ENCODE data around the gene NXN.
"Not testable (repeated sequence)": the region's sequence is repeated elsewhere in the genome, so short reads cannot be mapped to it uniquely, and the experiment has no call there.

The NXN gene

GRCh38 chr17:774313-774584 lies 205.3 kb downstream of the NXN start:
- no peak overlapping the region for H3K4me3 ChIP-seq (ENCODE audit: low read depth, low read length)
- TF ChIP-seq CTCF (IDR thresholded peaks at IDR 0.05; ENCODE audit: low read depth, low read length) = no peak

GRCh38 chr17:773467-774312 lies 205.9 kb downstream of the NXN start:
- no peak overlapping the region for H3K4me3 ChIP-seq (ENCODE audit: low read depth, low read length)

GRCh38 chr17:773016-773415 lies 206.6 kb downstream of the NXN start:
- no peak for TF ChIP-seq CTCF (IDR thresholded peaks at IDR 0.05; ENCODE audit: low read depth, low read length)

More at GRCh38 chr17:773467-774312, 205.9 kb downstream of the NXN start:
- TF ChIP-seq CTCF (IDR thresholded peaks at IDR 0.05; ENCODE audit: low read depth, low read length) = no peak

GRCh38 chr17:767076-767475 lies 212.5 kb downstream of the NXN start:
- no peak for TF ChIP-seq CTCF (IDR thresholded peaks at IDR 0.05; ENCODE audit: low read depth, low read length)
- H3K4me3 ChIP-seq (ENCODE audit: low read depth, low read length) = no peak overlapping the region

More at GRCh38 chr17:773016-773415, 206.6 kb downstream of the NXN start:
- H3K4me3 ChIP-seq (ENCODE audit: low read depth, low read length) = no peak overlapping the region

- no peak for TF ChIP-seq CTCF (IDR thresholded peaks at IDR 0.05; ENCODE audit: low read depth, low read length)
Measured at GRCh38 chr17:760371-760770, 219.2 kb downstream of the NXN start.

GRCh38 chr17:759964-760363 lies 219.6 kb downstream of the NXN start:
- no peak for TF ChIP-seq CTCF (IDR thresholded peaks at IDR 0.05; ENCODE audit: low read depth, low read length)
- no peak overlapping the region for H3K4me3 ChIP-seq (ENCODE audit: low read depth, low read length)

More at GRCh38 chr17:760371-760770, 219.2 kb downstream of the NXN start:
- no peak overlapping the region for H3K4me3 ChIP-seq (ENCODE audit: low read depth, low read length)

- not testable (repeated sequence) for H3K4me3 ChIP-seq (ENCODE audit: low read depth, low read length)
Measured at GRCh38 chr17:756010-756567, 223.5 kb downstream of the NXN start.

- H3K4me3 ChIP-seq (ENCODE audit: low read depth, low read length) = not testable (repeated sequence)
Measured at GRCh38 chr17:755319-755961, 224.1 kb downstream of the NXN start.

Measured in WI38 (cell line).